ENCODE results near the gene FAF2.

- no peak for TF ChIP-seq CTCF (IDR thresholded peaks at IDR 0.05; ENCODE audit: low read depth, low read length)
- no peak for TF ChIP-seq POLR2A (IDR thresholded peaks at IDR 0.05; ENCODE audit: extremely low read depth, insufficient read length)
- no peak for TF ChIP-seq MAX (IDR thresholded peaks at IDR 0.05; ENCODE audit: low read depth, low read length)
Observed at GRCh38 chr5:176549871-176550270, 101.7 kb downstream of the FAF2 start.
